PC-9 (cell line): ENCODE measurements around the gene CLDN24. TPM values are rescaled to one million over a fixed set of nuclear protein-coding genes. Genes with fewer than 3 reads are reported as not detected.

ENCODE experiments used
- BruUV-seq: library from RNA; stranded (reverse); fragments of 400-500 nt; replicated peaks from 2 replicates; lab custom pipeline; 2021; lab: Mats Ljungman, UMichigan
- CTCF ChIA-PET: fragments of 300-600 bp; sonication (Branson Sonifier 250); formaldehyde crosslinking; loops from one replicate; lab custom pipeline; 2022; ENCODE audit warnings: antibody characterized with exemption; lab: Charles Lee
- POLR2A ChIA-PET: fragments of 300-600 bp; sonication (Branson Sonifier 250); formaldehyde crosslinking; loops from one replicate; lab custom pipeline; 2022; ENCODE audit warnings: antibody characterized with exemption; ENCODE audit not compliant: unreplicated experiment; lab: Charles Lee
- DNase-seq, 2 experiments: peaks; one replicate each; pipeline versions ENCODE4 v3.0.0 to v3.0.0-alpha.2; 2015 to 2022; ENCODE audit warnings: mixed read lengths in 1 of 2
- H2AFZ ChIP-seq: fragments of 200-600 bp; sonication (generic); 2 replicates; pipeline ENCODE4 v1.8.1; 2017; ENCODE audit warnings: antibody characterized with exemption
- H3F3A ChIP-seq: fragments of 200-600 bp; sonication (generic); 2 replicates; pipeline ENCODE4 v1.8.1; 2017; ENCODE audit warnings: antibody characterized with exemption, mild to moderate bottlenecking, low read depth; ENCODE audit not compliant: insufficient read depth
- H3K27ac ChIP-seq: fragments of 200-600 bp; sonication (generic); 2 replicates; pipeline ENCODE4 v1.6.1; 2016; ENCODE audit warnings: mixed run types
- H3K27me3 ChIP-seq: fragments of 200-600 bp; sonication (generic); 2 replicates; pipeline ENCODE4 v1.6.1; 2016; ENCODE audit warnings: low read depth, mixed run types; ENCODE audit not compliant: insufficient read depth
- H3K36me3 ChIP-seq: fragments of 200-600 bp; sonication (generic); 2 replicates; pipeline ENCODE4 v1.6.1; 2016; ENCODE audit warnings: low read depth, mixed run types
- H3K4me1 ChIP-seq: fragments of 200-600 bp; sonication (generic); replicated peaks from 2 replicates; pipeline ENCODE4 v1.6.1; 2016; ENCODE audit warnings: mixed run types; ENCODE audit not compliant: insufficient read depth
- H3K4me2 ChIP-seq: fragments of 200-600 bp; sonication (generic); 2 replicates; pipeline ENCODE4 v1.6.1; 2017; ENCODE audit warnings: mixed run types
- H3K4me3 ChIP-seq: fragments of 200-600 bp; sonication (generic); 2 replicates; pipeline ENCODE4 v1.6.1; 2016; ENCODE audit warnings: mixed run types
- H3K79me2 ChIP-seq: fragments of 200-600 bp; sonication (generic); 2 replicates; pipeline ENCODE4 v1.6.1; 2017; ENCODE audit warnings: low read depth, mixed run types
- H3K9me2 ChIP-seq: fragments of 200-600 bp; sonication (generic); 2 replicates; pipeline ENCODE4 v1.8.1; 2017; ENCODE audit warnings: mild to moderate bottlenecking; ENCODE audit not compliant: insufficient read depth
- H3K9me3 ChIP-seq: fragments of 200-600 bp; sonication (generic); 2 replicates; pipeline ENCODE4 v1.8.1; 2016; ENCODE audit warnings: low read depth; ENCODE audit not compliant: insufficient read depth
- H4K20me1 ChIP-seq: fragments of 200-600 bp; sonication (generic); 2 replicates; pipeline ENCODE4 v1.8.1; 2017; ENCODE audit not compliant: insufficient read depth
- CTCF ChIP-seq: fragments of 200-600 bp; sonication (generic); conservative IDR thresholded peaks from 2 replicates; pipeline ENCODE4 v1.6.1; 2017; ENCODE audit warnings: mixed run types, antibody characterized with exemption, mild to moderate bottlenecking, moderate library complexity
- EZH2 ChIP-seq: fragments of 200-600 bp; sonication (generic); IDR thresholded peaks from 2 replicates; pipeline ENCODE4 v1.8.0; 2017; ENCODE audit warnings: antibody characterized with exemption, low read depth
- intact Hi-C: fragments of 100-400 bp; cut with micrococcal nuclease; formaldehyde crosslinking; loops from one replicate; pipeline ENCODE4 v1.10.0; 2022; ENCODE audit not compliant: unreplicated experiment
- total RNA-seq: library from RNA; stranded (reverse); gene quantifications from 2 replicates; pipeline ENCODE4 v1.2.3, GENCODE V29; 2021

The CLDN24 gene
- total RNA-seq, 1 experiment from 2014 or later = not detected

- CTCF ChIA-PET = no interaction called here
- BruUV-seq = no TSS peak
- Histone ChIP-seq H3K4me2 (no peak overlapping the region), H3K36me3 (no peaks in the 10 kb centered on the region), H3K9me2 (no peaks in the 10 kb centered on the region), H2AFZ (no peak overlapping the region), H3K27me3 (no peaks in the 10 kb centered on the region), H3K4me1 (no peaks in the 10 kb centered on the region), H3F3A (no peaks in the 10 kb centered on the region), H3K27ac (no peak overlapping the region), H3K4me3 (no peak overlapping the region), H4K20me1 (no peaks in the 10 kb centered on the region), H3K79me2 (no peaks in the 10 kb centered on the region), H3K9me3 (no peaks in the 10 kb centered on the region)
- TF ChIP-seq EZH2 = no peak
- no peak for TF ChIP-seq CTCF
- POLR2A ChIA-PET = no interaction called here
- no peak for DNase-seq
- intact Hi-C loops = no loop called here
These were observed 34.9 kb upstream of the CLDN24 start for GRCh38 chr4:183356931-183357675.

- no peaks in the 10 kb centered on the region for H3K9me2 ChIP-seq
- H3K79me2 ChIP-seq = no peaks in the 10 kb centered on the region
- H3K9me3 ChIP-seq = no peaks in the 10 kb centered on the region
- POLR2A ChIA-PET = no interaction called here
- H3K27me3 ChIP-seq = no peaks in the 10 kb centered on the region
- H4K20me1 ChIP-seq = no peaks in the 10 kb centered on the region
- no peak overlapping the region for H3K4me3 ChIP-seq
- no peaks in the 10 kb centered on the region for H3K36me3 ChIP-seq
- H3K4me2 ChIP-seq = no peak overlapping the region
- intact Hi-C loops = no loop called here
- CTCF ChIA-PET = no interaction called here
- TF ChIP-seq CTCF = no peak
- TF ChIP-seq EZH2 = no peak
- no peaks in the 10 kb centered on the region for H3F3A ChIP-seq
- H2AFZ ChIP-seq = no peak overlapping the region
- no peak overlapping the region for H3K27ac ChIP-seq
- no TSS peak for BruUV-seq
- H3K4me1 ChIP-seq = no peaks in the 10 kb centered on the region
- no peak for DNase-seq
These were observed 34.1 kb upstream of the CLDN24 start for GRCh38 chr4:183356173-183356830.

- no peaks in the 10 kb centered on the region for H4K20me1 ChIP-seq
- BruUV-seq = no TSS peak
These were observed 33.2 kb upstream of the CLDN24 start for GRCh38 chr4:183355405-183355804.

More at GRCh38 chr4:183355405-183355804, 33.2 kb upstream of the CLDN24 start:
- Histone ChIP-seq H3K27ac (no peak overlapping the region), H3K4me2 (no peak overlapping the region), H3K79me2 (no peaks in the 10 kb centered on the region), H3K4me1 (no peaks in the 10 kb centered on the region), H3K4me3 (no peak overlapping the region), H3K27me3 (no peaks in the 10 kb centered on the region), H3K36me3 (no peaks in the 10 kb centered on the region), H3F3A (no peaks in the 10 kb centered on the region), H3K9me3 (no peaks in the 10 kb centered on the region), H2AFZ (no peak overlapping the region), H3K9me2 (no peaks in the 10 kb centered on the region)
- ChIA-PET CTCF (interaction anchor here (0.6 kb wide), 1 partner anchor 212 kb away, joined by 5 read pairs; no protein-coding TSS in a partner anchor), POLR2A (interaction anchor here (0.5 kb wide), 1 partner anchor 412 kb away, joined by 3 read pairs; no protein-coding TSS in a partner anchor)
- TF ChIP-seq CTCF = no peak
- no peak for TF ChIP-seq EZH2
- intact Hi-C loops = loop anchor here (1.0 kb wide), 1 partner anchor 22 kb away; no protein-coding TSS in a partner anchor
- DNase-seq = peak in 1 of 2 experiments; percentile 47
